GM12874 (cell line): Measurements from ENCODE around the gene BHLHE23.

Experiments
- TF ChIP-seq, protein P1 (sequence below): IDR thresholded peaks from 2 replicates; pipeline ENCODE4 v1.5.1; 2011; ENCODE audit warnings: low read depth, mild to moderate bottlenecking, control low read depth, low read length, moderate library complexity; ENCODE audit not compliant: insufficient read depth

Gene BHLHE23

DNA sequence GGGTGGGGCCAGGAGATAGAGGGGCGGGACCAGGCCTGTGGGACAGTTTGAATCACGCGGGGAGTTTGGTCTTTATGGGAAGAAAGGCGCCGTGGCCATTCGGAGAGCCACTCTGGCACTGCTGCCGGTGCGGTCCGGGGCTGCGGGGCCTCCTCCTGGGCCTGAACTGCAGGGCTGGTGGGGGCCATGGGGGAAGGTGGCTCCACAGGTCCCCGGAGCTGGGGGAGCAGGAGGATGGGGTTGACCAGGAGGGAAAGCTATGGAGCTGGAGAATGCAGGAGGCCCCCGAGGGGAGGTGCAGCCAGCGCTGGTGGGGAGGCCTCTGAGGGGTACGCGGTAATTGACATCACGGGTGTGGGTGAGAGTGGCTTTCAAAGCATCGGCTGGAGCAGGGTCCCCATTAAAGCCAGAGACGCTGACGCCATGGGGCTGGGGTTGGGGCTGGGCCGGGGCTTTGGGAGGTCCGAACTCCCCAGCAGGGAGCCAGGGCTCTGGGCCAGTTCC lies 1.8 kb upstream of the BHLHE23 start:
- TF ChIP-seq, protein P1, sequence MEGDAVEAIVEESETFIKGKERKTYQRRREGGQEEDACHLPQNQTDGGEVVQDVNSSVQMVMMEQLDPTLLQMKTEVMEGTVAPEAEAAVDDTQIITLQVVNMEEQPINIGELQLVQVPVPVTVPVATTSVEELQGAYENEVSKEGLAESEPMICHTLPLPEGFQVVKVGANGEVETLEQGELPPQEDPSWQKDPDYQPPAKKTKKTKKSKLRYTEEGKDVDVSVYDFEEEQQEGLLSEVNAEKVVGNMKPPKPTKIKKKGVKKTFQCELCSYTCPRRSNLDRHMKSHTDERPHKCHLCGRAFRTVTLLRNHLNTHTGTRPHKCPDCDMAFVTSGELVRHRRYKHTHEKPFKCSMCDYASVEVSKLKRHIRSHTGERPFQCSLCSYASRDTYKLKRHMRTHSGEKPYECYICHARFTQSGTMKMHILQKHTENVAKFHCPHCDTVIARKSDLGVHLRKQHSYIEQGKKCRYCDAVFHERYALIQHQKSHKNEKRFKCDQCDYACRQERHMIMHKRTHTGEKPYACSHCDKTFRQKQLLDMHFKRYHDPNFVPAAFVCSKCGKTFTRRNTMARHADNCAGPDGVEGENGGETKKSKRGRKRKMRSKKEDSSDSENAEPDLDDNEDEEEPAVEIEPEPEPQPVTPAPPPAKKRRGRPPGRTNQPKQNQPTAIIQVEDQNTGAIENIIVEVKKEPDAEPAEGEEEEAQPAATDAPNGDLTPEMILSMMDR = no peak

DNA sequence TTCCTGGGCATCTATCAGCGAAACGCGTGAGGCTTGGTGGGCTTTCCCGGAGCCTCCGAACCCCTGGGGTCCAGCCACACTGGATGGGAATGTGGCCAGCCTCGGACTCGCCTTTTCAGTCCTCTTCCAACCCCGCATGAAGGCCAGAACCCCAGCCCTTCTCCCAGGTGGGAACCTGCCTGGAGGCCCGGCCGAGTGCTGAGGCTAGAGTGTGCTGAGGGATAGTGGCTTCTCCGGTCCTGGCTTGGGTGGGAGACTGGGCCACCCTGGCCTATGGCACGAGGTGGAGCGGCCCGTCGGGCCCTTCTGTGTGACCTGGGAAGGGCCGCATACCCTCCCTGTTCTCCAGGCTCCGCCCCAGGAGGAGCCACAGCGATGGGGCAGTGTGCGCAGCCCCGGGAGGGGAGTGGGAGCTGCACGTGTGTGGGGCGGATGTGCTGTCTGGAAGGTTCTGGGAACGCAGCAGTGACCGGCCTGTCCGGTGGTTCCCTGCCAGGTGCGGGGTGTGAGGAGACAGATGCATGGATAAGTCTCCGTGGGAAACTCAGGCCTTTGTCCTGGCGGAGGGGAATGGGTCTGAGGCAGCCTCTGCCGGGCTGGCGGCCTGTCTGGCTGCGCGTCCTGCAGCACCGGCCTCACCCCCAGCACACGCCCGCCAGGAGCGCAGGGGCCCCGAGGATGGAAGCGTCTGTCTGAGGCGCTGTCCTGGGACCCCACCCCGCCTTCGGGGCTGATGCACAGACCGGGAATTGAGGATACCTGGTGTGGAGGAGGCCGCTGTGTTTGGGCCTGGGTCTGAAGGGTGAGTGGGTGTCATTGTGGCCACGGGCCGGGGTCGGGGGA lies 1.1 kb upstream of the BHLHE23 start:
- TF ChIP-seq, protein P1 = no peak

DNA sequence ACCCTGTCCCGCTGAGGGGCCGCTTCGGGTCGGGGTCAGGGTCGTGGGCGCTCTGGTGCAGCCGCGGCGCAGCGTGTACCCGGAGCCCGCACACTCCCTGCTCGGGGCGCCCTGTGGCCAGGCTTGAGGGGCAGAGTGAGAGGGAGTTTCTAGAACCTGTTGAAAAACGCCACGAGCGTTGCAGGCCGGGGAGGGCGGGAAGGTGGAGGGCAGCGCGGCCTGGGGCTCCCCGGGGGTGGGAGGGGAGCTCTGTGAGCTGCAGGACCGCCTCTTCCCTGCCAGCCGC lies 539 bp upstream of the BHLHE23 start:
- TF ChIP-seq, protein P1 = no peak

DNA sequence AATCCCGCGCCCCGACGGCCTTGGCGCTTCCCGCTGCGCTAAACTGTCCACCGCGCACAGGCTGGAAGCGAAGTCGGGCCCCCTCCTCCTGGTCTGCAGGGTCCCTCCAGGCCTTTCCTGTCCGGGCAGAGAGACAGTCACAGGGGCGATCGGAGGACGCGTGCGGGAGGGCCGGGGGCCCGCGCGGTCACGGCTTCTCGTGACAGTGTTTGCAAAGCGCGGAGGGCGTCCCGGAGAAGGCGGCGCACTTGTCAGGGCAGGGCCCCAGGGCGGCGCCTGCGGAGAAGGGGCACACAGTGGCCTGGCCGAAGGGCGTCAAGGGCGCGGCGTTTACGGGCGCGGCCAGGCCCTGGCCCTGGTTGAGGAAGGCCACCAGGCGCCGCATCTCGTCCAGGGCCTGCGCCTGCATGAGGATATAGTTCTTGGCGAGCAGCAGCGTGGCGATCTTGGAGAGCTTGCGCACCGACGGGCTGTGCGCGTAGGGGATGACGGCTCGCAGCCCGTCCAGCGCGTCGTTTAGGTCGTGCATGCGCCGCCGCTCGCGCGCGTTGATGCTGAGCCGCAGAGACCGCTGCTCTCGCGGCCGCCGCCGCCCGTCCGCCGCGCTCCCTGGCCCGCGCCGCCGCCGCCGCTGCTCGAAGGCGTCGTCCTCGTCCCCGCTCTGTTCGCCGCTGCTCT lies 763 bp downstream of the BHLHE23 start:
- TF ChIP-seq, protein P1 = no peak

DNA sequence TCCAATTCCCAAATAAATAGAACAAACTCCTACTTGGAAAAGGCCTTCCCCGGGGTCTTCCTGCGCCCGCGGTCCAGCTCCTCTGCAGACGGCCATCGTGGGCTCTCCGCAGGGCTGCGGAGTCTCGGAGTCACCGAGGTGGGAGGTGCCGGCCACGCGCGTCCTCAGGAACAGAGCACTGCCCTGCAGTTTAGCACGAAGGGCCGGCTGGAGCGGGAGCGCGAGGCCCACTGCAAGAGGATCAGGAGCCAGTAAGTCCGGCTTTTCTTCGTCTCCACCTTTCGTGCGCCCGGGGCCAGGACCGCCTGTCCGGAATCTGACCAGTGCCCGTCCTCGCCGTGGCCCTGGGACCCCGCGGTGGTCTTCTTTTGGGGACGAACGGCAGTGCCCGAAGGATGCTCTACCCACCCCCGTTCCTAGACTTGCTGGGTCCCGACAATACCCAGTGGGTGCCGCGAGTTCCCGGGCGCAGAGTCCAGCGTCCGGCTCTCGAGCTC lies 1.4 kb downstream of the BHLHE23 start:
- TF ChIP-seq, protein P1 = no peak

DNA sequence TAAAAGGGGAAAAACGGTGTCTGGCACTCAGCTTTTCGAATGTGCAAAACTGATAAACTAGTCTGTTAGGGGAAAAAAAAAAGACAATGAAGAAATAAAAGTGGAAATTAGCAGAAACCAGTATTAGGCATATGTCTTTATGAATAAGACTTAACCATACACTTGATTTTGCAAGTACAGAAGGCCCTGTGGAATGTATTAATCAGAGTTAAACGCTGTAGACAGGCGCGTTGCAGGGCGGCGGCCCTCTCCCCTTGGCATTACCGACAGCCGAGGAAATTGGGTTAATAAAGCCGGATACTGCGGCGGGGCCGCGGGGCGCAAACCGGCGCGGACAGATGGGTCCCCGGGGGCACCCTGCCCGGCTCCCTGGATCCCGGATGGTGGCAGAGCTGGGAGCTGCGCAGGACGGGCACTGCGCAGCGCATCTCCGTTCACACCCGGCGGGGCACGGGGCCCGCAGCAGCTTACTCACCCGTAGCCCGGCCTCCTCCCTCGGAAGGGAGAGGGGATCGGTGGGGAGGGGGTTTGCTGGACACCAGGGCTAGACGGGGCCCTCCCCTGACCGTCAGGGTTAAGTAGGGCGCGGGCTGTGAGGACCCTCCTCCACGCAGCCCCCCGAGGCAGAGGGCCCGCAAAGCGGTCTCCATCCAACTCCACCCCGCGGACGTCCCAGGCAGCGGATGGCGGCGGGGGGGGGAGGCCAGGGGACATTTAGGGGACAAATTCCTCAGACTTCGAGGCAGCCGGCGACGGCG lies 2.0 kb downstream of the BHLHE23 start:
- TF ChIP-seq, protein P1 = no peak

DNA sequence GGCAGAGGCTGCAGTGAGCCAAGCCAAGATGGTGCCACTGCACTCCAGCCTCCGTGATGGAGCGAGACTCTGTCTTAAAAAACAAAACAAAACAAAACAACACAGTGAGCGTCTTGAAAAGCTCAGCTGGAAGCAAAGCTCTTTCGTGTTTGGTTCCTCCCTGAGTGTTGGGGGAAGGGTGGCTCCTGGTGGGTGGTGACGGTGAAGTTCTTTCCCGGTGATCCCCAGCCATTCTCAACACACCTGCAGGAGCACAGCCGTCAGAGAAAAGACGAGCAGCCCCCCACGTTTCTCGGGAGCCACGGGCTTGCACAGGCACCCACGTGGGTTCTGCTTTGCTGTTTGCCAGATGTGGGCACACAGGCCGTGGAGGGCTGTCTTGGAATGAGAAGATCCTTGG lies 3.2 kb downstream of the BHLHE23 start:
- TF ChIP-seq, protein P1 = no peak
